ENCODE data around the gene ZDHHC14. TPM values are rescaled to one million over a fixed set of nuclear protein-coding genes. Genes with fewer than 3 reads are reported as not detected.
"Not testable (repeated sequence)": the region's sequence is repeated elsewhere in the genome, so short reads cannot be mapped to it uniquely, and the experiment has no call there.

Gene ZDHHC14
- total RNA-seq, 1 donor from 2014 or later, result 26.1 TPM

DNA sequence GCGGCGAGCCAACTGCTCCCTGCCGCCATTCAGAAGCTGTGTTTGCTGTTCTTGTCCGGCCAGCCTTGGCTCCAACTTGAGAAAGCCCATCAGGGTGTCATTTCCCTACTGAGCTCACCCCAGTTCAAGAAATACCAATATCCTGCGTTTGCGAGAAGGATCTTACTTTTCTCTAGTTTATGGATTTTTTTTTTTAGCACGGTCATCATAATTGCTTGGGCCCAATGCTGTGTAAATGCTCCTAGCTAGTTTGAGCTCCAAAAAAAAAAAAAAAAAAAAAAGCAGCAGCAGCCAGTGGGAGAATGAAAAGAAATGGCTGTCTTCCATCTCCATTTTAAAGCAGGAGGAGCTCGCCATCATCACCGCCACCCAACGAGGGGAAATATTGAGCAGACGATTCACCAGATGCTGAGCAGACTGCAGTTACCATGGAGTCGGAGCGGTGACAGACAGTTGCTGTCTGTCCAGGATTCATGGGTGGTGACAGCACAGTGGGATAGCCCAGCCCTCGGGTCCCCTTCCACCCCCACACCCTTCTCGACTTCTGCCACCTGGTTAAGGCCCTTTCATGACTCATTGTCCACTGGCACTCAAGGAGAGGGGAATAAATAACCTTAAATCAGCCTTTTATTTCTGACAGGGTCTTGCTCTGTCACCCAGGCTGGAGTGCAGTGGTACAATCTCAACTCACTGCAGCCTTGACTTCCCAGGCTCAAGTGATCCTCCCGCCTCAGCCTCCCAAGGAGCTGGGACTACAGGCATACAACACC, 309.6 kb downstream of the ZDHHC14 start:
- Mint-ChIP-seq H3K9me3 (ENCODE audit: unreplicated experiment) (no peaks in the 10 kb centered on the region), H3K4me1 (ENCODE audit: unreplicated experiment) (peaks cover 40% of the 10 kb centered on the region), H3K4me3 (ENCODE audit: unreplicated experiment) (no peak overlapping the region), H3K27me3 (ENCODE audit: unreplicated experiment) (peaks cover 19% of the 10 kb centered on the region), H3K36me3 (ENCODE audit: low read depth, unreplicated experiment) (peaks cover 6% of the 10 kb centered on the region), H3K27ac (ENCODE audit: unreplicated experiment) (no peak overlapping the region)
- TF ChIP-seq, protein P1, sequence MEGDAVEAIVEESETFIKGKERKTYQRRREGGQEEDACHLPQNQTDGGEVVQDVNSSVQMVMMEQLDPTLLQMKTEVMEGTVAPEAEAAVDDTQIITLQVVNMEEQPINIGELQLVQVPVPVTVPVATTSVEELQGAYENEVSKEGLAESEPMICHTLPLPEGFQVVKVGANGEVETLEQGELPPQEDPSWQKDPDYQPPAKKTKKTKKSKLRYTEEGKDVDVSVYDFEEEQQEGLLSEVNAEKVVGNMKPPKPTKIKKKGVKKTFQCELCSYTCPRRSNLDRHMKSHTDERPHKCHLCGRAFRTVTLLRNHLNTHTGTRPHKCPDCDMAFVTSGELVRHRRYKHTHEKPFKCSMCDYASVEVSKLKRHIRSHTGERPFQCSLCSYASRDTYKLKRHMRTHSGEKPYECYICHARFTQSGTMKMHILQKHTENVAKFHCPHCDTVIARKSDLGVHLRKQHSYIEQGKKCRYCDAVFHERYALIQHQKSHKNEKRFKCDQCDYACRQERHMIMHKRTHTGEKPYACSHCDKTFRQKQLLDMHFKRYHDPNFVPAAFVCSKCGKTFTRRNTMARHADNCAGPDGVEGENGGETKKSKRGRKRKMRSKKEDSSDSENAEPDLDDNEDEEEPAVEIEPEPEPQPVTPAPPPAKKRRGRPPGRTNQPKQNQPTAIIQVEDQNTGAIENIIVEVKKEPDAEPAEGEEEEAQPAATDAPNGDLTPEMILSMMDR (IDR thresholded peaks at IDR 0.05; ENCODE audit: unreplicated experiment), result no peak
- no peak for DNase-seq (ENCODE audit: low spot score)

DNA sequence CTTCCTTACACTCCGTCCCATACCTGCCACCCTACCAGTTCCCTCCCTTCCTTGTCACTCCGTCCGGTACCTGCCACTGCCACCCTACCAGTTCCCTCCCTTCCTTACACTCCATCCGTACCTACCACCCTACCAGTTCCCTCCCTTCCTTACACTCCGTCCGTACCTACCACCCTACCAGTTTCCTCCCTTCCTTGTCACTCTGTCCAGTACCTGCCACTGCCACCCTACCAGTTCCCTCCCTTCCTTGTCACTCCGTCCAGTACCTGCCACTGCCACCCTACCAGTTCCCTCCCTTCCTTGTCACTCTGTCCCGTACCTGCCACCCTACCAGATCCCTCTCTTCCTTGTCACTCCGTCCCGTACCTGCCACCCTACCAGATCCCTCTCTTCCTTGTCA, 310.6 kb downstream of the ZDHHC14 start:
- not testable (repeated sequence) for DNase-seq (ENCODE audit: low spot score); H3K4me3 Mint-ChIP-seq (ENCODE audit: unreplicated experiment); H3K36me3 Mint-ChIP-seq (ENCODE audit: low read depth, unreplicated experiment); H3K9me3 Mint-ChIP-seq (ENCODE audit: unreplicated experiment); H3K27ac Mint-ChIP-seq (ENCODE audit: unreplicated experiment)
- Mint-ChIP-seq H3K27me3 (ENCODE audit: unreplicated experiment) (peaks cover 19% of the 10 kb centered on the region), H3K4me1 (ENCODE audit: unreplicated experiment) (peaks cover 40% of the 10 kb centered on the region)

DNA sequence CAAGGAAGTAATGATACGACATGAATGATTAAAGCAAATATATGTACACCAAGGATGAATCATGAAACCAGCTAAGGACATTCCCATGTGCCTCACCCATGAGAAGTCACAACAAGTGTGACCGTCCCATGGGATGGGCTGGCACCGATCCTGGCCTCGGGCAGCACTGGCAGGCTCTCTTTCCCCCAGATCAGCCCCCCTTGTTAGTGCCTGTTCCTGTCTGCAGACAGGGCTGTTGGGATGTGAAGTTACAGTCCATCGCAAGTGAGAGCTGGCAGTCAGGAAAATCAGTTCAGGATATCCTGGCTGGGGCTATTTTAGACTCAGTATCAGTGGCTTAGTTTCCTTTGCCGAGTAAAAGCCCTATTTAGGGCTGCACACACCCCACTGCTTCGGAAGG, 312.9 kb downstream of the ZDHHC14 start:
- Mint-ChIP-seq H3K4me3 (ENCODE audit: unreplicated experiment) (no peak overlapping the region), H3K27me3 (ENCODE audit: unreplicated experiment) (peaks cover 23% of the 10 kb centered on the region), H3K27ac (ENCODE audit: unreplicated experiment) (peak overlapping the region; percentile 59), H3K4me1 (ENCODE audit: unreplicated experiment) (peaks cover 33% of the 10 kb centered on the region), H3K9me3 (ENCODE audit: unreplicated experiment) (no peaks in the 10 kb centered on the region), H3K36me3 (ENCODE audit: low read depth, unreplicated experiment) (peaks cover 14% of the 10 kb centered on the region)
- no peak for DNase-seq (ENCODE audit: low spot score)
- TF ChIP-seq, protein P1 (IDR thresholded peaks at IDR 0.05; ENCODE audit: unreplicated experiment), result no peak

DNA sequence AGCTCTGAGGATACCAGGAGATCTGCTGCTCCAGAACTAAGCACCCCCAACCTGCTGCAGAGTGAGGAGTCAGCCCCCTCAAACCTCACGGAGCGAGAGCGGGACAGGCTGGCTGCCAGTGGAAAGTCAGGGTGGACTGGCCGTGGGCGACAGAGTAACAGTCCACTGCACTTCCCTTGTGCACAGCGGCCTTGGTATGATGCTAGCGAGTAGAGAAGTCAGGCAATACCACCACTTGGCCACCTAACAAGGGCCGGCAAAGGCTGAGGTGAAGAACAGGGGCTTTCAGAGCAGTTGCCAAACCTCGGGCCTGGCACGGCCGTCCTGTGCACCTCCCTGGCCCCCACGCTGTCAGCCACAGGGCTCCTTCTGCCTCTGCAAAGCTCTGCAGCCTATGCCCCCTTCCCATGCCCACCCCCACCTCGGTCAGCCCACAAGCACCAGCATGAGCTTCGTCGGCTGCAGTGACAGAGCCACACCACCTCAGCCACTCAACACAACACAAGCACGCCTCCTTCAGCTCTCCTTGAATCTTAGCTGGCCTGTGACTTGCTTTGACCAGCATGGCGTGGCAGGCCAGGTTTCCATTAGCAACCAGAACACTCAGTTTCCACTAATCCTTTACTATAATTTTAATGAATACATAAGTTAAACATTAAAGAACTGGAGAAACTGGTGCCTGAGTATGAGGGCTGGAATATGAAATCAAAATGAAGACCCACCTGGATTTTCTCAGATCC, 314.5 kb downstream of the ZDHHC14 start:
- Mint-ChIP-seq H3K4me1 (ENCODE audit: unreplicated experiment) (peaks cover 25% of the 10 kb centered on the region), H3K36me3 (ENCODE audit: low read depth, unreplicated experiment) (peaks cover 11% of the 10 kb centered on the region), H3K4me3 (ENCODE audit: unreplicated experiment) (no peak overlapping the region), H3K27ac (ENCODE audit: unreplicated experiment) (no peak overlapping the region), H3K9me3 (ENCODE audit: unreplicated experiment) (no peaks in the 10 kb centered on the region), H3K27me3 (ENCODE audit: unreplicated experiment) (peaks cover 18% of the 10 kb centered on the region)
- DNase-seq (ENCODE audit: low spot score), result no peak
- TF ChIP-seq, protein P1 (IDR thresholded peaks at IDR 0.05; ENCODE audit: unreplicated experiment), result no peak

DNA sequence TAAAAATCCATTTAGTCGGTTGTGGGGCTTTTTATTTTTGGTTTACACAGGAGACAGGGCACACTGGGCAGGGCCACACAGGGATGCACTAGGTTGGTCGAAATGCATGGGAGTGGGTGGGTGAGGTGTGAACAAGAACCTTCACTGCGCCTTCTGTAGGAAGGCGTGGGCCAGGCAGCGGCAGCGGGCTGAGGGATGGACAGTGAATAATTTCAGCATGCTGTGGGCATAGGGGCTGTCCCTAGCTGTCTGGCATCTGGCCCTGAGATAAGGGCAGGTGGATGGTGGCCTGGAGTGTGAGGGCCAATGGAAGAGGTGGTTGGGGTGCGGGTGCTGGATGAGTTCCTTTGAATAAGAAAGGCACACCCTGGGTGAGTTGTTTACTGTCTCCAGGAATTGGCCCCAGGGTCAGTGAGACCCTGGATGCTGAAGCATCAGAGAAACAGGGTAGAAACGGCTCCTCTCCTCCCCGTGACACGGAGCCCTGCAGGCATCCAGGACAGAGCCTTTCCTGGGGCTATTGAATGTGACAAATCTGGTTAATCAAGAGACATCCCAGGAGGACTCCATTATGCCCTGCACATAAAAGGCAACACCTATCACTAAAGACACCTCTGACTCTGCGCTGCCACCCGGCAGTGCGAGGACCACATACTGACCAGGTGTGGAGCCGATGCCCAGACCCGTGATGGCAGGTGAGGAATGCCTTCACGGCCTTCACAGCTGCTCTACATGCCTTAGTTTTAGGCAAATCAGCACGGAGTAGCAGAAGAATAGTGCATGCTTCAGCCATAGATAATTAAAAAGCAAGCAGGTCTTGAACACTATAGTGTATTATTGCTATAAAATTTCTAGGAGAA, 319.0 kb downstream of the ZDHHC14 start:
- Mint-ChIP-seq H3K4me1 (ENCODE audit: unreplicated experiment) (peaks cover 7% of the 10 kb centered on the region), H3K27ac (ENCODE audit: unreplicated experiment) (no peak overlapping the region), H3K27me3 (ENCODE audit: unreplicated experiment) (peaks cover 18% of the 10 kb centered on the region), H3K4me3 (ENCODE audit: unreplicated experiment) (no peak overlapping the region), H3K36me3 (ENCODE audit: low read depth, unreplicated experiment) (peaks cover 11% of the 10 kb centered on the region), H3K9me3 (ENCODE audit: unreplicated experiment) (no peaks in the 10 kb centered on the region)
- no peak for DNase-seq (ENCODE audit: low spot score)
- TF ChIP-seq, protein P1 (IDR thresholded peaks at IDR 0.05; ENCODE audit: unreplicated experiment), result no peak

DNA sequence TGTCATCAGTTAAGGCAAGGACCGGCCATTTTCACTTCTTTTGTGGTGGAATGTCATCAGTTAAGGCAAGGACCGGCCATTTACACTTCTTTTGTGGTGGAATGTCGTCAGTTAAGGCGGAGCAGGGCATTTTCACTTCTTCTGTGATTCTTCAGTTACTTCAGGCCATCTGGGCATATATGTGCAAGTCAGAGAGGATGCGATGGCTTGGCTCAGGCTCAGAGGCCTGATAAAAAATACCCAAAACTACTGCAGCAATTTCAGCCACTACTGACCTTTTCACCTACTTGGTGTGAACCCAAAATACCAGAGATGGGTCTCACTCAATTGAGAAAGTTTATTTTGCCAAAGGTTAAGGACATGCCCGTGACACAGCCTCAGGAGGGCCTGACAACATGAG, 325.4 kb downstream of the ZDHHC14 start:
- H3K36me3 Mint-ChIP-seq (ENCODE audit: low read depth, unreplicated experiment); H3K4me1 Mint-ChIP-seq (ENCODE audit: unreplicated experiment); H3K27ac Mint-ChIP-seq (ENCODE audit: unreplicated experiment); H3K27me3 Mint-ChIP-seq (ENCODE audit: unreplicated experiment); DNase-seq (ENCODE audit: low spot score); H3K9me3 Mint-ChIP-seq (ENCODE audit: unreplicated experiment); H3K4me3 Mint-ChIP-seq (ENCODE audit: unreplicated experiment): not testable (repeated sequence)
